ENCODE data around the gene VPS26B.
A peak's percentile ranks its signal among the peaks of the same experiment; 100 is the strongest.
"Not testable (repeated sequence)": the region's sequence is repeated elsewhere in the genome, so short reads cannot be mapped to it uniquely, and the experiment has no call there.

Gene VPS26B

GRCh38 chr11:134231958-134232659 is 7.6 kb downstream of the VPS26B start:
- no peak for DNase-seq (ENCODE audit: low read depth)

GRCh38 chr11:134233729-134234179 is 9.3 kb downstream of the VPS26B start:
- DNase-seq (ENCODE audit: low read depth): no peak

- no peak for DNase-seq (ENCODE audit: low read depth)
Observed at GRCh38 chr11:134235399-134235798, 10.9 kb downstream of the VPS26B start.

GRCh38 chr11:134236834-134237556 is 12.5 kb downstream of the VPS26B start:
- DNase-seq (ENCODE audit: low read depth): no peak

- no peak for DNase-seq (ENCODE audit: low read depth)
Observed at GRCh38 chr11:134237557-134237922, 13.1 kb downstream of the VPS26B start.

- no peak for DNase-seq (ENCODE audit: low read depth)
Observed at GRCh38 chr11:134238956-134239355, 14.5 kb downstream of the VPS26B start.

GRCh38 chr11:134240592-134240991 is 16.1 kb downstream of the VPS26B start:
- DNase-seq (ENCODE audit: low read depth): no peak

- no peak for DNase-seq (ENCODE audit: low read depth)
Observed at GRCh38 chr11:134242376-134242775, 17.9 kb downstream of the VPS26B start.

- no peak for DNase-seq (ENCODE audit: low read depth)
Observed at GRCh38 chr11:134243913-134244312, 19.4 kb downstream of the VPS26B start.

GRCh38 chr11:134244593-134244992 is 20.1 kb downstream of the VPS26B start:
- DNase-seq (ENCODE audit: low read depth): no peak

GRCh38 chr11:134245434-134245833 is 21.0 kb downstream of the VPS26B start:
- DNase-seq (ENCODE audit: low read depth): no peak

GRCh38 chr11:134246100-134246499 is 21.6 kb downstream of the VPS26B start:
- DNase-seq (ENCODE audit: low read depth): no peak

- DNase-seq (ENCODE audit: low read depth): no peak
Observed at GRCh38 chr11:134246678-134247077, 22.2 kb downstream of the VPS26B start.

GRCh38 chr11:134248910-134249480 is 24.5 kb downstream of the VPS26B start:
- no peak for DNase-seq (ENCODE audit: low read depth)

- no peak for DNase-seq (ENCODE audit: low read depth)
Observed at GRCh38 chr11:134250246-134250645, 25.8 kb downstream of the VPS26B start.

- DNase-seq (ENCODE audit: low read depth): no peak
Observed at GRCh38 chr11:134250675-134251074, 26.2 kb downstream of the VPS26B start.

GRCh38 chr11:134252346-134253187 is 28.1 kb downstream of the VPS26B start:
- no peak for DNase-seq (ENCODE audit: low read depth)

- DNase-seq (ENCODE audit: low read depth): peak; percentile 93
Observed at GRCh38 chr11:134253188-134253993, 28.9 kb downstream of the VPS26B start, which contains the start of the genes ACAD8 and THYN1. ACAD8 (plus strand) TSS chr11:134253568; CDS start chr11:134253601, 33 bp downstream. THYN1 (minus strand) TSS chr11:134253352; CDS start chr11:134252882, 470 bp downstream.

GRCh38 chr11:134254433-134255183 is 30.1 kb downstream of the VPS26B start:
- DNase-seq (ENCODE audit: low read depth): no peak

- not testable (repeated sequence) for DNase-seq (ENCODE audit: low read depth)
Observed at GRCh38 chr11:134255184-134255561, 30.7 kb downstream of the VPS26B start.
